ENCODE results near the gene SDK1. TPM values are rescaled to one million over a fixed set of nuclear protein-coding genes. Genes with fewer than 3 reads are reported as not detected.
"Not testable (repeated sequence)": the region's sequence is repeated elsewhere in the genome, so short reads cannot be mapped to it uniquely, and the experiment has no call there.

SDK1 gene
- total and polyA plus RNA-seq, 4 donors: 1.9 to 46.3 (median 12.4) TPM

DNA sequence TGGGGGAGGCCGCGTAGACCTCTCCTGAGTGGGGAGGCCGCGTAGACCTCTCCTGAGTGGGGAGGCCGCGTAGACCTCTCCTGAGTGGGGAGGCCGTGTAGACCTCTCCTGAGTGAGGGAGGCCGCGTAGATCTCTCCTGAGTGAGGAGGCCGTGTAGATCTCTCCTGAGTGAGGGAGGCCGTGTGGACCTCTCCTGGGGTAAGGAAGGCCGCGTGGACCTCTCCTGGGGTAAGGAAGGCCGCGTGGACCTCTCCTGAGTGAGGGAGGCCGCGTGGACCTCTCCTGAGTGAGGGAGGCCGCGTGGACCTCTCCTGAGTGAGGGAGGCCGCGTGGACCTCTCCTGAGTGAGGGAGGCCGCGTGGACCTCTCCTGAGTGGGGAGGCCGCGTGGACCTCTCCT lies 963.2 kb downstream of the SDK1 start:
- H3K27ac ChIP-seq (ENCODE audit: low read depth in 1 of 2, low read length in 2 of 2); H3K36me3 ChIP-seq (ENCODE audit: control insufficient read depth in 1 of 2, insufficient read depth in 2 of 2, low read length in 1 of 2); intact Hi-C loops (cut with DNase I); ATAC-seq (ENCODE audit: low FRiP score); H3K4me3 ChIP-seq (ENCODE audit: low read length in 2 of 2); H3K9me3 ChIP-seq (ENCODE audit: control insufficient read depth, low read length); H3K4me1 ChIP-seq (ENCODE audit: control insufficient read depth in 1 of 2, insufficient read depth in 2 of 2, low read length in 2 of 2); H3K27me3 ChIP-seq (ENCODE audit: control insufficient read depth in 1 of 2, insufficient read depth in 2 of 2, low read length in 1 of 2); DNase-seq: not testable (repeated sequence)
- 95 to 97% methylated on average over 25 of the region's 25 CpGs for WGBS, 2 donors

- no peak overlapping the region for H3K4me3 ChIP-seq (ENCODE audit: low read length in 2 of 2)
- no peaks in the 10 kb centered on the region for H3K4me1 ChIP-seq (ENCODE audit: control insufficient read depth in 1 of 2, insufficient read depth in 2 of 2, low read length in 2 of 2)
- WGBS, 2 donors: 79 to 84% methylated on average over 43 of the region's 43 CpGs
- intact Hi-C loops (cut with DNase I): no loop called here
- H3K36me3 ChIP-seq (ENCODE audit: control insufficient read depth in 1 of 2, insufficient read depth in 2 of 2, low read length in 1 of 2): peaks cover 0 to 2% of the 10 kb centered on the region in 2 donors
- no peak for ATAC-seq (ENCODE audit: low FRiP score)
- H3K9me3 ChIP-seq (ENCODE audit: control insufficient read depth, low read length): no peaks in the 10 kb centered on the region
- DNase-seq: no peak
- no peaks in the 10 kb centered on the region for H3K27me3 ChIP-seq (ENCODE audit: control insufficient read depth in 1 of 2, insufficient read depth in 2 of 2, low read length in 1 of 2)
- no peak overlapping the region for H3K27ac ChIP-seq (ENCODE audit: low read depth in 1 of 2, low read length in 2 of 2)
These were observed 964.0 kb downstream of the SDK1 start for GRCh38 chr7:4265066-4265465.

GRCh38 chr7:4265676-4266075 lies 964.6 kb downstream of the SDK1 start:
- DNase-seq: no peak
- H3K27me3 ChIP-seq (ENCODE audit: control insufficient read depth in 1 of 2, insufficient read depth in 2 of 2, low read length in 1 of 2): no peaks in the 10 kb centered on the region

GRCh38 chr7:4266270-4267040 lies 965.4 kb downstream of the SDK1 start:
- no peak overlapping the region for H3K4me3 ChIP-seq (ENCODE audit: low read length in 2 of 2)
- peaks cover 0 to 2% of the 10 kb centered on the region in 2 donors for H3K36me3 ChIP-seq (ENCODE audit: control insufficient read depth in 1 of 2, insufficient read depth in 2 of 2, low read length in 1 of 2)
- DNase-seq (no peak), ATAC-seq (ENCODE audit: low FRiP score) (no peak)
- H3K27ac ChIP-seq (ENCODE audit: low read depth in 1 of 2, low read length in 2 of 2): no peak overlapping the region
- 92 to 93% methylated on average over 21 of the region's 21 CpGs for WGBS, 2 donors
- no peaks in the 10 kb centered on the region for H3K27me3 ChIP-seq (ENCODE audit: control insufficient read depth in 1 of 2, insufficient read depth in 2 of 2, low read length in 1 of 2)
- no peaks in the 10 kb centered on the region for H3K9me3 ChIP-seq (ENCODE audit: control insufficient read depth, low read length)
- intact Hi-C loops (cut with DNase I): no loop called here
- no peaks in the 10 kb centered on the region for H3K4me1 ChIP-seq (ENCODE audit: control insufficient read depth in 1 of 2, insufficient read depth in 2 of 2, low read length in 2 of 2)

More at GRCh38 chr7:4265676-4266075, 964.6 kb downstream of the SDK1 start:
- 89 to 90% methylated on average over 15 of the region's 15 CpGs for WGBS, 2 donors
- intact Hi-C loops (cut with DNase I): no loop called here
- no peaks in the 10 kb centered on the region for H3K4me1 ChIP-seq (ENCODE audit: control insufficient read depth in 1 of 2, insufficient read depth in 2 of 2, low read length in 2 of 2)
- no peak overlapping the region for H3K4me3 ChIP-seq (ENCODE audit: low read length in 2 of 2)
- H3K9me3 ChIP-seq (ENCODE audit: control insufficient read depth, low read length): no peaks in the 10 kb centered on the region
- H3K36me3 ChIP-seq (ENCODE audit: control insufficient read depth in 1 of 2, insufficient read depth in 2 of 2, low read length in 1 of 2): peaks cover 0 to 2% of the 10 kb centered on the region in 2 donors
- no peak overlapping the region for H3K27ac ChIP-seq (ENCODE audit: low read depth in 1 of 2, low read length in 2 of 2)
- ATAC-seq (ENCODE audit: low FRiP score): no peak

GRCh38 chr7:4267341-4268039 lies 966.4 kb downstream of the SDK1 start:
- Histone ChIP-seq H3K9me3 (ENCODE audit: control insufficient read depth, low read length) (no peaks in the 10 kb centered on the region), H3K4me1 (ENCODE audit: control insufficient read depth in 1 of 2, insufficient read depth in 2 of 2, low read length in 2 of 2) (no peaks in the 10 kb centered on the region), H3K27ac (ENCODE audit: low read depth in 1 of 2, low read length in 2 of 2) (no peak overlapping the region), H3K36me3 (ENCODE audit: control insufficient read depth in 1 of 2, insufficient read depth in 2 of 2, low read length in 1 of 2) (peaks cover 0 to 2% of the 10 kb centered on the region in 2 donors), H3K27me3 (ENCODE audit: control insufficient read depth in 1 of 2, insufficient read depth in 2 of 2, low read length in 1 of 2) (no peaks in the 10 kb centered on the region), H3K4me3 (ENCODE audit: low read length in 2 of 2) (no peak overlapping the region)
- intact Hi-C loops (cut with DNase I): no loop called here
- 57 to 58% methylated on average over 21 of the region's 21 CpGs for WGBS, 2 donors
- no peak for DNase-seq
- no peak for ATAC-seq (ENCODE audit: low FRiP score)

GRCh38 chr7:4268040-4268965 lies 967.3 kb downstream of the SDK1 start:
- H3K27me3 ChIP-seq (ENCODE audit: control insufficient read depth in 1 of 2, insufficient read depth in 2 of 2, low read length in 1 of 2): no peaks in the 10 kb centered on the region
- WGBS, 2 donors: 86 to 87% methylated on average over 33 to 34 of the region's 34 CpGs
- H3K9me3 ChIP-seq (ENCODE audit: control insufficient read depth, low read length): no peaks in the 10 kb centered on the region
- peaks cover 0 to 2% of the 10 kb centered on the region in 2 donors for H3K36me3 ChIP-seq (ENCODE audit: control insufficient read depth in 1 of 2, insufficient read depth in 2 of 2, low read length in 1 of 2)
- ATAC-seq (ENCODE audit: low FRiP score) (no peak), DNase-seq (no peak)
- no peak overlapping the region for H3K4me3 ChIP-seq (ENCODE audit: low read length in 2 of 2)
- H3K27ac ChIP-seq (ENCODE audit: low read depth in 1 of 2, low read length in 2 of 2): no peak overlapping the region
- intact Hi-C loops (cut with DNase I): no loop called here
- H3K4me1 ChIP-seq (ENCODE audit: control insufficient read depth in 1 of 2, insufficient read depth in 2 of 2, low read length in 2 of 2): no peaks in the 10 kb centered on the region

DNA sequence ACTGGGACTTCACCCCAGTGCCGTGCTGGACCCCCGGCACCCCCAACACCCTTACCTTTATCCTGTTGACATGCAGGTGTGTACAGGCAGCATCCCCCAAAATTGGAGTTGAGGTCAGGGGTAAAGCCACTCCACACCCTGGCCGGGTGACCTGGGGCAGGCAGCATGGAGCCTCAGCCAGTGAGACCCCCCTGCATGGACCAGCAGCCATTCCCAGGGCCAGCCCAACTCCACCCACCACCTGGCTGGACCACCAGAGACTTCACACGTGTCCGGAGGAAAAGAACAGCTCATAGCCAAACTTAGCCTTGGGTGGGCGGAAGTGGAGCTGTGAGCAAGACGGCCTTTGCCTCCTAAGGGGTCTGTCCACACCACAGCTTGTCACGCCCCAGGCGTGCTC lies 968.0 kb downstream of the SDK1 start:
- Histone ChIP-seq H3K9me3 (ENCODE audit: control insufficient read depth, low read length) (peaks cover under 1% of the 10 kb centered on the region), H3K27me3 (ENCODE audit: control insufficient read depth in 1 of 2, insufficient read depth in 2 of 2, low read length in 1 of 2) (no peaks in the 10 kb centered on the region), H3K4me3 (ENCODE audit: low read length in 2 of 2) (no peak overlapping the region), H3K4me1 (ENCODE audit: control insufficient read depth in 1 of 2, insufficient read depth in 2 of 2, low read length in 2 of 2) (no peaks in the 10 kb centered on the region), H3K27ac (ENCODE audit: low read depth in 1 of 2, low read length in 2 of 2) (no peak overlapping the region), H3K36me3 (ENCODE audit: control insufficient read depth in 1 of 2, insufficient read depth in 2 of 2, low read length in 1 of 2) (peaks cover 0 to 2% of the 10 kb centered on the region in 2 donors)
- 90 to 92% methylated on average over 9 of the region's 9 CpGs for WGBS, 2 donors
- no peak for DNase-seq
- intact Hi-C loops (cut with DNase I): no loop called here
- no peak for ATAC-seq (ENCODE audit: low FRiP score)

- Histone ChIP-seq H3K9me3 (ENCODE audit: control insufficient read depth, low read length) (peaks cover 3% of the 10 kb centered on the region), H3K4me1 (ENCODE audit: control insufficient read depth in 1 of 2, insufficient read depth in 2 of 2, low read length in 2 of 2) (no peaks in the 10 kb centered on the region), H3K27me3 (ENCODE audit: control insufficient read depth in 1 of 2, insufficient read depth in 2 of 2, low read length in 1 of 2) (no peaks in the 10 kb centered on the region), H3K36me3 (ENCODE audit: control insufficient read depth in 1 of 2, insufficient read depth in 2 of 2, low read length in 1 of 2) (peaks cover 0 to 2% of the 10 kb centered on the region in 2 donors), H3K27ac (ENCODE audit: low read depth in 1 of 2, low read length in 2 of 2) (no peak overlapping the region), H3K4me3 (ENCODE audit: low read length in 2 of 2) (no peak overlapping the region)
- ATAC-seq (ENCODE audit: low FRiP score) (no peak), DNase-seq (no peak)
- WGBS, 2 donors: 87 to 92% methylated on average over 11 of the region's 11 CpGs
- intact Hi-C loops (cut with DNase I): no loop called here
These were observed 968.7 kb downstream of the SDK1 start for GRCh38 chr7:4269746-4270145.
